ENCODE data around the gene HES7.
"Not testable (repeated sequence)": the region's sequence is repeated elsewhere in the genome, so short reads cannot be mapped to it uniquely, and the experiment has no call there.

Gene HES7

DNA sequence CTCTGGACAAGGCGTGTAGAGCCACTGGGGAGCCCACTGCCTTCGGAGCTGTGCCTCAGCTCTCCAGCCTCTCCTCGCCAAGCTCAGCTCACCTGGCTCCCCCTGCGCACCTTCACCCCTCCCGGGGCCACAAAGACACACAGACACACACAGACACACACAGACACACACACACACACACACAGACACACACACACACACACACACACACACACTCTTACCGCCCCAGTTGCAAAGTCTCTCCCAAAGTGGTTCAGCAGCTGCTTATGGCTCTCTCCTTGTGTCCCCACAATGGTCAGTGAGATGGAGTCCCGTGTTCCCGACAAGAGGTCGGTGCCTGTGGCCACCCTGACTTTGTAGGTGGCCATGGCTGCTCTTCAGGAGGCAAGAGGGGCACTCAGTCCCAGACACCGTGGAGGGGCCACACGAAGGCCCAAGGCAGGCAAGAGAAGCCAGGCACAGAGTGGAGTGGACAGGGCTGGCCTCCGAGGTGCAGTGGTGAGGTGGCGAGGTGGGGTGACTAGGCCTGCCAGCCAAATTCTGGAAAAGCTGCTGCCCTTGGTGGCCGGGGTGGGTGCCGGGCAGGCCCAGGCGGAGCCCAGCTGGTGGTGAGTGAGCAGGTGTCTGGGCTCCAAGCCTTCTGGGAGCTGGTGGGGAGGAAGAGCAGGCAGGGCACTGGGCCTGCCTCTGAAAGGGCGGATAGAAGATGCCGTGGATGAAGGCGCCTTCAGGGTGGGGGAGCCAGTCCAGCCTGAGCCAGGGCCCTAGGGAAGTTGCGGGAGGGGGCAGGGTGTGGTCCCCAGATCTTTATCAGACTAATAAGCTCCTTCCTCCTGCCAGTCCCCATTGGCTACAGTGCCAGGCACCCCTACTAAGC, 36.6 kb downstream of the HES7 start, which contains the start of gene ALOX12B:
Gene ALOX12B, minus strand, starts transcription at position 642 of the 877 bp plus-strand sequence. Its CDS starts 274 bp downstream, at position 368.
- Histone ChIP-seq H3K9ac (no peak within 1 kb of the TSS), H3K4me3 (no peak within 1 kb of the TSS), H3K36me3 (no peaks in the 10 kb centered on the region), H3K27ac (no peak within 1 kb of the TSS), H4K20me1 (no peaks in the 10 kb centered on the region), H3K27me3 (no peaks in the 10 kb centered on the region), H3K4me2 (no peak within 1 kb of the TSS), H3K9me3 (no peaks in the 10 kb centered on the region), H3K4me1 (peaks cover 25% of the 10 kb centered on the region)
- TF ChIP-seq Cebpa-rat (IDR thresholded peaks at IDR 0.05): no peak

DNA sequence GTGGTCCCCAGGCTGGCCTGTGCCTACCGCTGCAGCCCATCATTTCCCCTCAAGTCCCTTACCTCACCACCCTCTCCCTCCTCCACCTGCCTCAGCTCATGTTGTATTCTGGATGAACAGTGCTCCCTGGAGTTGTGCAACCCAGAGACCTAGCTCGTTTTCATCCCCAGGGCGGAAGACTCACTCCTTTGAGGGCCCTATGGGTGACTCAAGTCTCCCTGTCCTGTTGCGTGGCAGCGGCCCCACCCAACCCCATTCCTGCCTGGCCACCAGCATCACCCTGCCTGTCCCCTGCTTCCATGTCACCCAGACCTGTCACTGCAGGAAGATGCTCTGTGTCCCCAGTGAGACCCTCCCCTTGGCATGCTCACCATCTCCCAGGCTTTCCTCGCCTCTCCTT, 39.7 kb downstream of the HES7 start:
- no peak overlapping the region for H3K27ac ChIP-seq
- H3K4me2 ChIP-seq: no peak overlapping the region
- TF ChIP-seq Cebpa-rat (IDR thresholded peaks at IDR 0.05): no peak
- peaks cover 5% of the 10 kb centered on the region; the same call in 1 of the 2 replicates for H3K4me1 ChIP-seq
- no peaks in the 10 kb centered on the region; the same call in 1 of the 2 replicates for H3K9me3 ChIP-seq
- no peak overlapping the region for H3K9ac ChIP-seq
- H3K4me3 ChIP-seq: no peak overlapping the region
- H3K27me3 ChIP-seq: peaks cover 7% of the 10 kb centered on the region
- no peaks in the 10 kb centered on the region for H3K36me3 ChIP-seq
- no peaks in the 10 kb centered on the region for H4K20me1 ChIP-seq

GRCh38 chr17:8082292-8082691, 41.6 kb downstream of the HES7 start:
- peaks cover 16% of the 10 kb centered on the region for H3K27me3 ChIP-seq
- no peak for TF ChIP-seq Cebpa-rat (IDR thresholded peaks at IDR 0.05)
- H4K20me1 ChIP-seq: no peaks in the 10 kb centered on the region
- H3K9ac ChIP-seq: no peak overlapping the region
- H3K36me3 ChIP-seq: no peaks in the 10 kb centered on the region
- H3K4me1 ChIP-seq: peaks cover 6% of the 10 kb centered on the region; the same call in 1 of the 2 replicates
- H3K4me2 ChIP-seq: no peak overlapping the region
- no peak overlapping the region for H3K4me3 ChIP-seq
- H3K9me3 ChIP-seq: no peaks in the 10 kb centered on the region; the same call in 1 of the 2 replicates
- no peak overlapping the region for H3K27ac ChIP-seq

GRCh38 chr17:8081876-8082275, 42.0 kb downstream of the HES7 start:
- H3K4me1 ChIP-seq: peaks cover 6% of the 10 kb centered on the region; the same call in 1 of the 2 replicates
- no peak overlapping the region for H3K9ac ChIP-seq
- H3K4me3 ChIP-seq: no peak overlapping the region
- no peaks in the 10 kb centered on the region for H3K36me3 ChIP-seq
- no peak overlapping the region for H3K4me2 ChIP-seq
- H3K27me3 ChIP-seq: peaks cover 16% of the 10 kb centered on the region
- no peaks in the 10 kb centered on the region for H4K20me1 ChIP-seq
- H3K27ac ChIP-seq: no peak overlapping the region
- no peaks in the 10 kb centered on the region; the same call in 1 of the 2 replicates for H3K9me3 ChIP-seq
- no peak for TF ChIP-seq Cebpa-rat (IDR thresholded peaks at IDR 0.05)

DNA sequence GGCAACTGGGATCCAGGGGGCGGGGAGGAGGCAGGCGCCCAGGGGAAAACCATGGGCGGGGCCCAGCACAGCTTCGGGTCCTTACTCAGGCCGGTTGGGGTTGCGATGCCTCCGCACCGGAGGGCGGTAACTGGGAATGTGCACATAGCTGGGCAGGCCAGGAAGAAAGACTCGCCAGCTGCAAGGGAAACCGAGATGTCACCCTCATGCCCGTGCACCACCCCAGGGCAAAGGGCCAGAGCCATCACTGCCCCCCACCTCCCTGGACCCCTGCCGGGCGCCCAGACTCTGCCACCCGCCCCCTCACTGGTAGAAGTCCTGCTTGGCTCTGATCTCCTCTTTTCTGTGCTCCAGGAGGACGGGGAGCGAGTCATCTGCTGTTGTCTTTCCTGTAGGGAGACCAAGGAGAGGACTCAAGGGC, 43.1 kb downstream of the HES7 start:
- H3K4me1 ChIP-seq: peaks cover 6% of the 10 kb centered on the region; the same call in 1 of the 2 replicates
- H4K20me1 ChIP-seq: no peaks in the 10 kb centered on the region
- H3K36me3 ChIP-seq: no peaks in the 10 kb centered on the region
- H3K4me2 ChIP-seq: no peak overlapping the region
- TF ChIP-seq Cebpa-rat (IDR thresholded peaks at IDR 0.05): no peak
- no peak overlapping the region for H3K9ac ChIP-seq
- H3K4me3 ChIP-seq: no peak overlapping the region
- H3K9me3 ChIP-seq: no peaks in the 10 kb centered on the region; the same call in 1 of the 2 replicates
- peaks cover 16% of the 10 kb centered on the region for H3K27me3 ChIP-seq
- no peak overlapping the region for H3K27ac ChIP-seq

- Histone ChIP-seq H3K4me2 (peak overlapping the region; percentile 94), H3K4me3 (peak overlapping the region; percentile 65), H3K9me3 (no peaks in the 10 kb centered on the region; the same call in 1 of the 2 replicates), H3K4me1 (peaks cover 6% of the 10 kb centered on the region; the same call in 1 of the 2 replicates), H3K36me3 (no peaks in the 10 kb centered on the region), H3K9ac (no peak overlapping the region), H4K20me1 (no peaks in the 10 kb centered on the region), H3K27ac (no peak overlapping the region), H3K27me3 (peaks cover 21% of the 10 kb centered on the region)
- no peak for TF ChIP-seq Cebpa-rat (IDR thresholded peaks at IDR 0.05)
Observed at GRCh38 chr17:8080208-8080798, 43.6 kb downstream of the HES7 start.

DNA sequence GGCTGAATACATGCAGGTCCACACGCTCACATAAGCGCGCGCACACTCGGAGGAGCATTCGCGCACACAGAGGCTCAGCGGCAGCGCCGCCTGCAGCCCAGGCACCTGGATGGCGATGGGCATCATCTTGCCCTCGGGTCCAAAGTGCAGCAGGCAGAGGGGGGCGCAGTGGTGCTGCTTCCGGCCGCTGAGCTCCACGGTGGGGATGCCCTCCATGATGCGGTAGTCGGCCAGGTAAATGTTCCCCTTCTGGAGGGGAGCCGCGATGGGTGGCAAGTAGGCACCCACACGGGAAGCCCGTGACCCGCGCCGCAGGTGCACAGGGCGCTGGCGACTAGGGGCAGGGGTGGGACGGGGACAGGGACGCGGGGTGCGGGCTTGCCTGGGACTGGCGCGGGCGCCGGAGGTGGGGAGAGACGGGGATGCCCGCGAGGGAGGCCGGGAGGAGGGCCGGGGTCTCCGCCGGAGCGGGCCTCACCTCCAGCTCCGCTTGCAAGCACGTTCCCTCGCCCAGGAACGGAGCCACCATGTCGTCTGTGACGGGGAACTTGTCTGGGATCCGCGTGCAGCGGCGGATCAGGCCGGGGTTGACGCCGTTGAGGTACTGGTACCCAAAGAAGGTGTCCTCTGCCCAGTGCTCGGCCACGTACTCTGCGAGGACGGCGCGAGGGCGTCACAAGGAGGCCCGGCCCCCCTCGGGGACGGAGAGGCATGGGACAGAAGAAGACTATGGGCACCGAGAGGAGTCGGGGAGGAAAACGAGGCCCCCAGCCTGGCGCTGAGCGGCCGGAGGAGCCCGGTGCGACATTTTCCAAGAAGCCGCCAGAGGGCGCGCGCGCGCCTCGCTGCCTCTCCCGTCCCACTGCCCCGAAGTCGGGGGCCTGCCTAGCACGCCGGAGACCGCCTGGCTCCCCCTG, 44.4 kb downstream of the HES7 start:
- Histone ChIP-seq H3K27ac (no peak overlapping the region), H4K20me1 (no peaks in the 10 kb centered on the region), H3K4me3 (peak overlapping the region; percentile 65), H3K9me3 (no peaks in the 10 kb centered on the region; the same call in 1 of the 2 replicates), H3K4me2 (peak overlapping the region; percentile 94), H3K36me3 (no peaks in the 10 kb centered on the region), H3K27me3 (peaks cover 28% of the 10 kb centered on the region), H3K4me1 (peaks cover 6% of the 10 kb centered on the region; the same call in 1 of the 2 replicates), H3K9ac (peak overlapping the region; percentile 68)
- no peak for TF ChIP-seq Cebpa-rat (IDR thresholded peaks at IDR 0.05)

DNA sequence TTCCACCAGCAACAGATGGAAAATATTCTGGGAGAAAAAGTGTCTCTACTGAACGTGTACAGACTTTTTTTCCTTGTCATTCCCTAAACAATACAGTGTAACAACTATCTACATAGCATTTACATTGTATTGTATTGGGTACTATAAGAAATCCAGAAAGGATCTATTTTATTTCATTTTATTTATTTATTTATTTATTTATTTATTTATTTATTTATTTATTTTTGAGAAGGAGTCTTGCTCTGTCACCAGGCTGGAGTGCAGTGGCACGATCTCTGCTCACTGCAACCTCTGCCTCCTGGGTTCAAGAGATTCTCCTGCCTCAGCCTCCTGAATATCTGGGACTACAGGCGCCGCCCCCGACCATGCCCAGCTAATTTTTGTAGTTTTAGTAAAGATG, 46.0 kb downstream of the HES7 start:
- Histone ChIP-seq H3K4me1 (peaks cover 13% of the 10 kb centered on the region), H3K27me3 (peaks cover 44% of the 10 kb centered on the region)
- H3K9ac ChIP-seq, H3K4me2 ChIP-seq, H3K36me3 ChIP-seq, H4K20me1 ChIP-seq, H3K4me3 ChIP-seq, H3K9me3 ChIP-seq, H3K27ac ChIP-seq: not testable (repeated sequence)

Measured in BLaER1 (cell line).